ENCODE measurements around the gene GSTCD.

The GSTCD gene

GRCh38 chr4:105831189-105831588 lies 122.6 kb downstream of the GSTCD start:
- no peaks in the 10 kb centered on the region for H3K9me3 ChIP-seq (ENCODE audit: low read length)
- H3K4me3 ChIP-seq (ENCODE audit: low read depth, low read length, poor library complexity, severe bottlenecking): no peak overlapping the region
- H3K9me2 ChIP-seq (ENCODE audit: low read depth, low read length): no peaks in the 10 kb centered on the region
- H3K4me1 ChIP-seq (ENCODE audit: insufficient read depth, low read length, severe bottlenecking): no peaks in the 10 kb centered on the region
- H4K20me1 ChIP-seq (ENCODE audit: insufficient read depth, low read length): no peaks in the 10 kb centered on the region
- no peak overlapping the region for H2AFZ ChIP-seq (ENCODE audit: low read length)
- H3K27me3 ChIP-seq (ENCODE audit: insufficient read depth, low read length): no peaks in the 10 kb centered on the region
- no peak overlapping the region for H3K4me2 ChIP-seq (ENCODE audit: low read length)
- H3K36me3 ChIP-seq (ENCODE audit: insufficient read depth, low read length): peaks cover 8% of the 10 kb centered on the region
- H3K79me2 ChIP-seq (ENCODE audit: insufficient read depth, low read length): no peaks in the 10 kb centered on the region
- H3F3A ChIP-seq (ENCODE audit: insufficient read depth, low read length): no peaks in the 10 kb centered on the region
- no peak for TF ChIP-seq EZH2 (IDR thresholded peaks at IDR 0.05; ENCODE audit: borderline replicate concordance, low read length)
- TF ChIP-seq CTCF (IDR thresholded peaks at IDR 0.05; ENCODE audit: low read length): no peak
- no peak overlapping the region for H3K27ac ChIP-seq (ENCODE audit: low read depth, low read length, poor library complexity, severe bottlenecking)
- no peak overlapping the region for H3K9ac ChIP-seq (ENCODE audit: low read length)

- no peak overlapping the region for H3K27ac ChIP-seq (ENCODE audit: low read depth, low read length, poor library complexity, severe bottlenecking)
- no peaks in the 10 kb centered on the region for H3K4me1 ChIP-seq (ENCODE audit: insufficient read depth, low read length, severe bottlenecking)
- no peak overlapping the region for H2AFZ ChIP-seq (ENCODE audit: low read length)
- H3K4me2 ChIP-seq (ENCODE audit: low read length): no peak overlapping the region
- H3K27me3 ChIP-seq (ENCODE audit: insufficient read depth, low read length): no peaks in the 10 kb centered on the region
- H3K36me3 ChIP-seq (ENCODE audit: insufficient read depth, low read length): peaks cover 8% of the 10 kb centered on the region
- H4K20me1 ChIP-seq (ENCODE audit: insufficient read depth, low read length): no peaks in the 10 kb centered on the region
- no peak overlapping the region for H3K9ac ChIP-seq (ENCODE audit: low read length)
- no peak overlapping the region for H3K4me3 ChIP-seq (ENCODE audit: low read depth, low read length, poor library complexity, severe bottlenecking)
- H3K9me3 ChIP-seq (ENCODE audit: low read length): no peaks in the 10 kb centered on the region
- TF ChIP-seq CTCF (IDR thresholded peaks at IDR 0.05; ENCODE audit: low read length) (no peak), EZH2 (IDR thresholded peaks at IDR 0.05; ENCODE audit: borderline replicate concordance, low read length) (no peak)
- H3K79me2 ChIP-seq (ENCODE audit: insufficient read depth, low read length): no peaks in the 10 kb centered on the region
- H3F3A ChIP-seq (ENCODE audit: insufficient read depth, low read length): no peaks in the 10 kb centered on the region
- H3K9me2 ChIP-seq (ENCODE audit: low read depth, low read length): no peaks in the 10 kb centered on the region
Observed at GRCh38 chr4:105835177-105835576, 126.6 kb downstream of the GSTCD start.

- TF ChIP-seq CTCF (IDR thresholded peaks at IDR 0.05; ENCODE audit: low read length) (no peak), EZH2 (IDR thresholded peaks at IDR 0.05; ENCODE audit: borderline replicate concordance, low read length) (no peak)
- Histone ChIP-seq H3K4me2 (ENCODE audit: low read length) (no peak overlapping the region), H3K27ac (ENCODE audit: low read depth, low read length, poor library complexity, severe bottlenecking) (no peak overlapping the region), H3K79me2 (ENCODE audit: insufficient read depth, low read length) (no peaks in the 10 kb centered on the region), H3K9me3 (ENCODE audit: low read length) (no peaks in the 10 kb centered on the region), H2AFZ (ENCODE audit: low read length) (no peak overlapping the region), H4K20me1 (ENCODE audit: insufficient read depth, low read length) (no peaks in the 10 kb centered on the region), H3K9ac (ENCODE audit: low read length) (no peak overlapping the region), H3F3A (ENCODE audit: insufficient read depth, low read length) (no peaks in the 10 kb centered on the region), H3K36me3 (ENCODE audit: insufficient read depth, low read length) (peaks cover 8% of the 10 kb centered on the region), H3K9me2 (ENCODE audit: low read depth, low read length) (no peaks in the 10 kb centered on the region), H3K4me3 (ENCODE audit: low read depth, low read length, poor library complexity, severe bottlenecking) (no peak overlapping the region), H3K27me3 (ENCODE audit: insufficient read depth, low read length) (no peaks in the 10 kb centered on the region), H3K4me1 (ENCODE audit: insufficient read depth, low read length, severe bottlenecking) (no peaks in the 10 kb centered on the region)
Observed at GRCh38 chr4:105836537-105836936, 128.0 kb downstream of the GSTCD start.

All from OCI-LY1 (cell line).